ENCODE measurements around the gene PI16. TPM values are rescaled to one million over a fixed set of nuclear protein-coding genes. Genes with fewer than 3 reads are reported as not detected.

PI16 gene
- total and polyA plus RNA-seq, 2 donors (not counting 1 experiment from before 2014, with no cell fraction given): 1.4 to 7.4 TPM

DNA sequence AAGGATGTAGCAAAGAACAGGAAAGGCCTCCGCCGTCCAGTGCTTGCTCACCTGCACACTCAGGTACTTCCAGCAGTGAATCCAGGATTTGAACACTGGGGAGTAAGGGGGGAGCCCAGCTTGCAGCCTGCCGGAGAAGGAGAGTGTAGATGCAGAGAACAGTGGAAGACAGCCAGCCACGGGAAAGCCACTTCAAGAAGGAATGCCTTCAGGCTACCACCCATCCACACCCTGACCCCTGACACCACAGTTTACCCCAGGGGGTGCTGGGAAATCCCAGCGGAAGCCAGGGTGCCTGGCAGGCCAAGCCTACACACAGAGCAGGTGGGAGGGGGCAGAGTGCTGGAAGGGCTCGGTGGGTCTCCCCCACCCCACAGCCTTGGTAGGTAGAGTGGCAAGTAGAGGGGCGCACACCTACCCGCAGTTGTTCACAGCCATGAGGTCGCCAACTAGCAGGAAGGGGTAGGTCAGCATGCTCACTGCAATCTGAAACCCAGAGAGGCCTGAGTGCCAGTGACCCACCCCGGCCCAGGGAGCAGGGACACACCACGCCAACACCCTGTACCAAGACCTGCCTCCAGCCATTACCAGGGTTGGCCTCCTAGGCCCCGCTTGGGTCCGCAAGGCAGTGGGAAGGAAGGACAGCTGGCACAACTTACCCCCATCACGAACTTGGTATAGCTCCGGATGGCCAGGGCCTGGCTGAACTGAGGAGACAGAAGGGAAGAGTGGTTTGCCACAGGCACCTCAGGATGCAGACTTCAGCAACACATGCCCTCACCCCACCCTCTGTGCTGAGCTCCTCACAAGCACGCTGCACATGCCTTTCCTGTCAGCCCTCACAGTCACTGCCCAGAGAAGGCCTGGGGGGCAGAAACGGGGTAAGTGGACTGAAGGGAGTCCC lies 15.7 kb downstream of the PI16 start:
- intact Hi-C loops (cut with micrococcal nuclease): no loop called here
- DNase-seq (no peak), ATAC-seq (ENCODE audit: low read depth) (no peak)
- no peak overlapping the region for H3K27ac Mint-ChIP-seq
- no peaks in the 10 kb centered on the region for H3K4me1 ChIP-seq (ENCODE audit: control insufficient read depth in 2 of 2, insufficient read depth in 2 of 2, low read length in 2 of 2)
- POLR2A ChIA-PET: no interaction called here
- H3K9me3 Mint-ChIP-seq (ENCODE audit: insufficient read depth): no peaks in the 10 kb centered on the region
- H2AFZ ChIP-seq (ENCODE audit: insufficient read depth, low read depth, low read length, poor library complexity, severe bottlenecking): no peak overlapping the region
- H4K20me1 ChIP-seq (ENCODE audit: control insufficient read depth, insufficient read depth, low read length, poor library complexity, severe bottlenecking): peaks cover under 1% of the 10 kb centered on the region
- H3K4me2 ChIP-seq (replicated peaks; ENCODE audit: low read depth, low read length, poor library complexity, severe bottlenecking): no peak overlapping the region
- 95% methylated on average over 13 of the region's 17 CpGs for WGBS (ENCODE audit: insufficient coverage)
- no peaks in the 10 kb centered on the region for H3K79me2 ChIP-seq (ENCODE audit: control insufficient read depth, insufficient read depth, low read length)
- peaks cover 2 to 83% of the 10 kb centered on the region in 2 experiments for H3K36me3 ChIP-seq (replicated peaks in 1 of 2; ENCODE audit: control extremely low read depth in 1 of 2, control insufficient read depth in 1 of 2, extremely low read depth in 1 of 2, insufficient read depth in 2 of 2, low read length in 1 of 2)
- peaks cover 4% of the 10 kb centered on the region for H3K4me1 Mint-ChIP-seq
- CTCF ChIA-PET: no interaction called here
- H3K27me3 ChIP-seq (replicated peaks in 1 of 4; ENCODE audit: control extremely low read depth in 1 of 4, control insufficient read depth in 3 of 4, insufficient read depth in 4 of 4, low read length in 3 of 4): no peaks in the 10 kb centered on the region
- H3K4me3 Mint-ChIP-seq: no peak overlapping the region
- no peaks in the 10 kb centered on the region for H3K27me3 Mint-ChIP-seq
- H3K4me3 ChIP-seq (ENCODE audit: control extremely low read depth in 1 of 5, extremely low read depth in 1 of 5, insufficient read depth in 1 of 5, low read depth in 2 of 5, low read length in 4 of 5): no peak overlapping the region
- no peak for TF ChIP-seq EZH2 (IDR thresholded peaks at IDR 0.05; ENCODE audit: borderline replicate concordance, insufficient read depth, low read depth, low read length, poor library complexity, severe bottlenecking)
- TF ChIP-seq, protein P1, sequence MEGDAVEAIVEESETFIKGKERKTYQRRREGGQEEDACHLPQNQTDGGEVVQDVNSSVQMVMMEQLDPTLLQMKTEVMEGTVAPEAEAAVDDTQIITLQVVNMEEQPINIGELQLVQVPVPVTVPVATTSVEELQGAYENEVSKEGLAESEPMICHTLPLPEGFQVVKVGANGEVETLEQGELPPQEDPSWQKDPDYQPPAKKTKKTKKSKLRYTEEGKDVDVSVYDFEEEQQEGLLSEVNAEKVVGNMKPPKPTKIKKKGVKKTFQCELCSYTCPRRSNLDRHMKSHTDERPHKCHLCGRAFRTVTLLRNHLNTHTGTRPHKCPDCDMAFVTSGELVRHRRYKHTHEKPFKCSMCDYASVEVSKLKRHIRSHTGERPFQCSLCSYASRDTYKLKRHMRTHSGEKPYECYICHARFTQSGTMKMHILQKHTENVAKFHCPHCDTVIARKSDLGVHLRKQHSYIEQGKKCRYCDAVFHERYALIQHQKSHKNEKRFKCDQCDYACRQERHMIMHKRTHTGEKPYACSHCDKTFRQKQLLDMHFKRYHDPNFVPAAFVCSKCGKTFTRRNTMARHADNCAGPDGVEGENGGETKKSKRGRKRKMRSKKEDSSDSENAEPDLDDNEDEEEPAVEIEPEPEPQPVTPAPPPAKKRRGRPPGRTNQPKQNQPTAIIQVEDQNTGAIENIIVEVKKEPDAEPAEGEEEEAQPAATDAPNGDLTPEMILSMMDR (IDR thresholded peaks at IDR 0.05): no peak
- no peak overlapping the region for H3K9ac ChIP-seq (ENCODE audit: low read length)
- no peaks in the 10 kb centered on the region for H3K9me3 ChIP-seq (ENCODE audit: control extremely low read depth in 1 of 3, control insufficient read depth in 2 of 3, insufficient read depth in 1 of 3, low read length in 2 of 3)
- no peak overlapping the region for H3K27ac ChIP-seq (ENCODE audit: low read length in 2 of 2)

Data from B cell (primary cell).